RWPE2 (cell line): ENCODE measurements around the gene CDC37L1.

Experiments
- ATAC-seq: fragments of 200-7000 bp; cut with Tn5 transposase; 3 replicates; pipeline ENCODE4 v1.9.1; 2021; ENCODE audit warnings: low read depth
- DNase-seq: peaks from one replicate; pipeline ENCODE4 v3.0.0-alpha.2; 2020; ENCODE audit warnings: low spot score
- H3K27ac ChIP-seq: fragments of 450-650 bp; 2 replicates; pipeline ENCODE4 v1.5.1; 2017; ENCODE audit warnings: mild to moderate bottlenecking; ENCODE audit not compliant: poor library complexity, severe bottlenecking
- H3K27me3 ChIP-seq: fragments of 250-450 bp; sonication (Bioruptor Pico); 2 replicates; pipeline ENCODE4 v1.5.1; 2021; ENCODE audit warnings: mild to moderate bottlenecking, moderate library complexity; ENCODE audit not compliant: insufficient read depth, poor library complexity, severe bottlenecking
- H3K36me3 ChIP-seq: fragments of 250-450 bp; sonication (Bioruptor Pico); 2 replicates; pipeline ENCODE4 v1.5.1; 2020; ENCODE audit warnings: low read depth, mild to moderate bottlenecking, moderate library complexity
- H3K4me1 ChIP-seq: fragments of 250-450 bp; sonication (Bioruptor Pico); 2 replicates; pipeline ENCODE4 v1.5.1; 2021; ENCODE audit warnings: mild to moderate bottlenecking, moderate library complexity; ENCODE audit not compliant: insufficient read depth, poor library complexity, severe bottlenecking
- H3K4me3 ChIP-seq: fragments of 250-450 bp; sonication (Bioruptor Pico); 2 replicates; pipeline ENCODE4 v1.5.1; 2021; ENCODE audit warnings: mild to moderate bottlenecking, moderate library complexity; ENCODE audit not compliant: severe bottlenecking
- H3K9me3 ChIP-seq: fragments of 250-450 bp; sonication (Bioruptor Pico); 2 replicates; pipeline ENCODE4 v1.5.1; 2021; ENCODE audit warnings: mild to moderate bottlenecking, moderate library complexity; ENCODE audit not compliant: severe bottlenecking
- TF ChIP-seq, protein P1 (sequence below): fragments of 450-650 bp; IDR thresholded peaks from one replicate; pipeline ENCODE4 v1.5.1; 2017; ENCODE audit warnings: mild to moderate bottlenecking, moderate library complexity; ENCODE audit not compliant: poor library complexity, severe bottlenecking

Gene CDC37L1

DNA sequence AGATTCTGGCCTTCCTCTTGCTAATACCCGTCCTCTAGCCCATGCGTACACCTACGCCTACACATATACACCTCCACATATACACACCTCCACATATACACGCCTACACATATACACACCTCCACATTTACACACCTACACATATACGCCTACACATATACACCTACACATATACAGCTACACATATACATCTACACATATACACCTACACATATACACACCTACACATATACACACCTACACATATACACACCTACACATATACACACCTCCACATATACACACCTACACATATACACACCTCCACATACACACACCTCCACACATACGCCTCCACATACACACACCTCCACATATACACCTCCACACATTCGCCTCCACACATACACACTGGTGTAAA is 34.5 kb downstream of the CDC37L1 start:
- DNase-seq: no peak

DNA sequence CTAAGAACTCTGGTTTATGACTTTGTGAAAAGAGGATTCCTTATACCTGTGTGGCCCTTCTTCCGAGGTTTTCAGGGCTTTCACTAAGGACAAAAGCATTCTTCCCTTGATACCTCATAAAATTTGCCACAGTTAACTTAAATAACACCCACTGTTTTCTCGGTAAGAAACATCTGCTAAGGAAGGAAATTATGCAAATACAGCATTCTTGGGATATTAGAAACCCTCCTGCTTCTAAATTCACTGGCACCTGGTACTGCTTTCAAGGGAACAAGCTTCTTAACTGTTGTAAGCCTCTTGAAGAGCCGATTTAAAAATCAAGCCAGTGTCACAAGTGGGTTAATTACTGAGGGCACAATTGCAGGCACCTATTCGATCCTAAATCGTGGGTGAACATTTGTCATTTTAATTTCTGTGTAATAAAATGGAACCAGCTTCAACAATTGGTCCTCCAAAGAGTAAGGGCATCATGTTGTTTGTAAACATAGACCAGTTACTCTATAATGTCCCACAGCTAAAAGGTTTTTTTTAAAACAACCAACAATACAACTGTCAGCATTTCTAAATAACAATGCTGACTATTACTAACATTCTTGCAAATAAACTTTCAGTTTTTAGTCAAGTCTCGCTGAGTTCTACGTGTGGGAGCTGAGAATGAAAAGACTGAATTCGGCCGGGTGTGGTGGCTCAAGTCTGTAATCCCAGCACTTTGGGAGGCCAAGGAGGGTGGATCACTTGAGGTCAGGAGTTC is 35.1 kb downstream of the CDC37L1 start:
- TF ChIP-seq, protein P1, sequence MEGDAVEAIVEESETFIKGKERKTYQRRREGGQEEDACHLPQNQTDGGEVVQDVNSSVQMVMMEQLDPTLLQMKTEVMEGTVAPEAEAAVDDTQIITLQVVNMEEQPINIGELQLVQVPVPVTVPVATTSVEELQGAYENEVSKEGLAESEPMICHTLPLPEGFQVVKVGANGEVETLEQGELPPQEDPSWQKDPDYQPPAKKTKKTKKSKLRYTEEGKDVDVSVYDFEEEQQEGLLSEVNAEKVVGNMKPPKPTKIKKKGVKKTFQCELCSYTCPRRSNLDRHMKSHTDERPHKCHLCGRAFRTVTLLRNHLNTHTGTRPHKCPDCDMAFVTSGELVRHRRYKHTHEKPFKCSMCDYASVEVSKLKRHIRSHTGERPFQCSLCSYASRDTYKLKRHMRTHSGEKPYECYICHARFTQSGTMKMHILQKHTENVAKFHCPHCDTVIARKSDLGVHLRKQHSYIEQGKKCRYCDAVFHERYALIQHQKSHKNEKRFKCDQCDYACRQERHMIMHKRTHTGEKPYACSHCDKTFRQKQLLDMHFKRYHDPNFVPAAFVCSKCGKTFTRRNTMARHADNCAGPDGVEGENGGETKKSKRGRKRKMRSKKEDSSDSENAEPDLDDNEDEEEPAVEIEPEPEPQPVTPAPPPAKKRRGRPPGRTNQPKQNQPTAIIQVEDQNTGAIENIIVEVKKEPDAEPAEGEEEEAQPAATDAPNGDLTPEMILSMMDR: no peak
- no peaks in the 10 kb centered on the region for H3K27me3 ChIP-seq
- H3K27ac ChIP-seq: no peak overlapping the region
- H3K4me1 ChIP-seq: no peaks in the 10 kb centered on the region
- H3K36me3 ChIP-seq: peaks cover 63% of the 10 kb centered on the region
- ATAC-seq (no peak), DNase-seq (no peak)
- no peaks in the 10 kb centered on the region for H3K9me3 ChIP-seq
- no peak overlapping the region for H3K4me3 ChIP-seq

More for the DNA sequence above, 34.5 kb downstream of the CDC37L1 start:
- Histone ChIP-seq H3K4me3 (no peak overlapping the region), H3K27me3 (no peaks in the 10 kb centered on the region), H3K9me3 (no peaks in the 10 kb centered on the region), H3K4me1 (no peaks in the 10 kb centered on the region), H3K27ac (no peak overlapping the region), H3K36me3 (peaks cover 57% of the 10 kb centered on the region)
- ATAC-seq: no peak
- TF ChIP-seq, protein P1: no peak

DNA sequence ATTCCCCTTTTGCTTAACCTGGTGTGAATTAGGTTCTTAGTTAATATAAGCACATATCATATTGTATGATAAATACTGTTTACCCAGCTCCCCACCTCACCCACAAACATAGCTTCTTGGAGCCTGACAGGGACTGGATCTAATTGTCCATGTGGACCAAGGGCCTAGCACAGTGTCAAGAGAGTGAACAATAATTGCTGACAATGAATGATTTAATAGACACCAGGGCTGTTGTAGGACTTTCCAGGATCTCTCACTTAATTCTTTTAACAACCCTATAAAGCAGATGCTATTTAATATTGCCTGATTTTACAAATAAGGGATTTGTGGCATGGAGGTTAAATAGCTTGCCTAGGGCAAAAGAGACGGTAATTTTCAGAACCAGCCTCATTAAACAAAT is 36.8 kb downstream of the CDC37L1 start:
- Histone ChIP-seq H3K9me3 (no peaks in the 10 kb centered on the region), H3K27ac (no peak overlapping the region), H3K36me3 (peaks cover 66% of the 10 kb centered on the region), H3K4me3 (no peak overlapping the region), H3K4me1 (no peaks in the 10 kb centered on the region), H3K27me3 (no peaks in the 10 kb centered on the region)
- TF ChIP-seq, protein P1: no peak
- ATAC-seq (no peak), DNase-seq (no peak)

DNA sequence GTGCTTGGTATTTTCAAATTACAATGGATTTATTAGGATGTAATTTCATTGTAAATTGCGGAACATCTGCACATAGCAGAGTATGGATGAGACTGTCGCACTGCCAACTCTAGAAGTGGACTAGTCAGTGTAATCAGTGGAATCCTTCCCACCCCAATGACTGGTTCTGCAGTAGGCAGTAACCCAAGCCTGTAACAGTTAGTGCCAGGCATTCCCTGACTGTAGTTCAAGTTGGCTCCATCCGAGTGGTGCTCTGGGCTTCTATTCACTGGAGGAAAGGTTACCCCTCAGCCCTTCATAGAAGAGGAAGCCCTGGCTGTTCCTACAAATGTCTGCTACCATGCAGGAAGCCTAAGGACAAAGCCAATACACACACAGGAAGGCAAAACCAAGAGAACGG is 38.4 kb downstream of the CDC37L1 start:
- Histone ChIP-seq H3K36me3 (peaks cover 57% of the 10 kb centered on the region), H3K4me3 (no peak overlapping the region), H3K4me1 (no peaks in the 10 kb centered on the region), H3K9me3 (no peaks in the 10 kb centered on the region), H3K27ac (no peak overlapping the region), H3K27me3 (no peaks in the 10 kb centered on the region)
- ATAC-seq (no peak), DNase-seq (no peak)
- TF ChIP-seq, protein P1: no peak

DNA sequence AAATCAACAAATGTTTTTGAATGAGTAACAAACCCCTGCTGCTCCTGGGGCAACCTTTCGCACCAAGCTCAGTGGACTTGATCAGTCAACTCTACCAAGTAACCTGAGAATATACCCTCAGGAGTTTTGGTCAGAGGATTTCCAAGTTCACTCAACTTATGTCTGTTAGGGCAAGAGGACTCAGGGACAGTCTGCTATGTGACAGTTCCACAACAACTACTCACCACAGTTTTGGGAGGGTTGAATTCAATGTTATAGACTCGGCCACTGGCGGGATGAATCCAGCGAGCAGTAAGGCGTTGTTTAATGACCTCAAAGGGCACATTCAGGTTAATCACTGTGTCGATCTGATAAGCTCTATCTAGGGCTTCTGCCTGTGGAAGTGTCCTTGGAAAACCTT is 39.5 kb downstream of the CDC37L1 start:
- no peaks in the 10 kb centered on the region for H3K9me3 ChIP-seq
- H3K36me3 ChIP-seq: peaks cover 63% of the 10 kb centered on the region
- no peak overlapping the region for H3K27ac ChIP-seq
- no peaks in the 10 kb centered on the region for H3K4me1 ChIP-seq
- no peak overlapping the region for H3K4me3 ChIP-seq
- H3K27me3 ChIP-seq: no peaks in the 10 kb centered on the region
- TF ChIP-seq, protein P1: no peak
- DNase-seq (no peak), ATAC-seq (no peak)
